Mesothelial cell of epicardium (in vitro differentiated cells): ENCODE data around the gene RBBP8NL. TPM values are rescaled to one million over a fixed set of nuclear protein-coding genes. Genes with fewer than 3 reads are reported as not detected.

Experiments used
- DNase-seq, 2 experiments: peaks; one replicate each; pipeline ENCODE4 v3.0.0; 2021; ENCODE audit warnings: low spot score in 2 of 2; ENCODE audit not compliant: unreplicated experiment in 2 of 2
- H3K27ac Mint-ChIP-seq: 2 replicates; pipeline ENCODE4 v1.8.0; 2021; ENCODE audit warnings: mixed read lengths
- H3K27me3 Mint-ChIP-seq: 2 replicates; pipeline ENCODE4 v1.8.0; 2021; ENCODE audit warnings: low read depth, mixed read lengths
- H3K36me3 Mint-ChIP-seq: 2 replicates; pipeline ENCODE4 v1.8.0; 2021; ENCODE audit warnings: mixed read lengths
- H3K4me1 Mint-ChIP-seq: 2 replicates; pipeline ENCODE4 v1.8.0; 2021; ENCODE audit warnings: mixed read lengths
- H3K4me3 Mint-ChIP-seq: 2 replicates; pipeline ENCODE4 v1.8.0; 2021; ENCODE audit warnings: mild to moderate bottlenecking, moderate library complexity, mixed read lengths
- H3K9me3 Mint-ChIP-seq: 2 replicates; pipeline ENCODE4 v1.8.0; 2021; ENCODE audit warnings: mixed read lengths
- CTCF ChIP-seq: fragments of 200-600 bp; sonication (generic); IDR thresholded peaks from one replicate; pipeline ENCODE4 v1.5.0; 2021; ENCODE audit warnings: antibody characterized with exemption; ENCODE audit not compliant: unreplicated experiment
- total RNA-seq: library from RNA; stranded (reverse); gene quantifications from 3 replicates; pipeline ENCODE4 v1.2.1, GENCODE V29; 2021

Gene RBBP8NL
- total RNA-seq, 1 donor from 2014 or later: 13.5 TPM

- H3K9me3 Mint-ChIP-seq: no peaks in the 10 kb centered on the region
- TF ChIP-seq CTCF: no peak
- H3K27me3 Mint-ChIP-seq: no peaks in the 10 kb centered on the region
- H3K36me3 Mint-ChIP-seq: no peaks in the 10 kb centered on the region
- H3K4me3 Mint-ChIP-seq: no peak overlapping the region
- peaks cover 27% of the 10 kb centered on the region for H3K4me1 Mint-ChIP-seq
- peak overlapping the region; percentile 40 for H3K27ac Mint-ChIP-seq
- DNase-seq: no peak
Measured at GRCh38 chr20:62437927-62438326, 10.6 kb upstream of the RBBP8NL start.

- no peak for DNase-seq
- no peak overlapping the region for H3K4me3 Mint-ChIP-seq
- no peaks in the 10 kb centered on the region for H3K36me3 Mint-ChIP-seq
- no peaks in the 10 kb centered on the region for H3K9me3 Mint-ChIP-seq
- TF ChIP-seq CTCF: no peak
- H3K4me1 Mint-ChIP-seq: peaks cover 27% of the 10 kb centered on the region
- no peaks in the 10 kb centered on the region for H3K27me3 Mint-ChIP-seq
- peak overlapping the region; percentile 40 for H3K27ac Mint-ChIP-seq
Measured at GRCh38 chr20:62437496-62437895, 10.2 kb upstream of the RBBP8NL start.

- H3K4me1 Mint-ChIP-seq: peaks cover 27% of the 10 kb centered on the region
- H3K9me3 Mint-ChIP-seq: no peaks in the 10 kb centered on the region
- no peaks in the 10 kb centered on the region for H3K27me3 Mint-ChIP-seq
- TF ChIP-seq CTCF: no peak
- H3K36me3 Mint-ChIP-seq: no peaks in the 10 kb centered on the region
- H3K27ac Mint-ChIP-seq: no peak overlapping the region
- DNase-seq: no peak
- H3K4me3 Mint-ChIP-seq: no peak overlapping the region
Measured at GRCh38 chr20:62436692-62437091, 9.4 kb upstream of the RBBP8NL start.

GRCh38 chr20:62433658-62434497, 6.5 kb upstream of the RBBP8NL start:
- H3K9me3 Mint-ChIP-seq: no peaks in the 10 kb centered on the region
- DNase-seq: no peak
- H3K27ac Mint-ChIP-seq: peak overlapping the region; percentile 65
- H3K36me3 Mint-ChIP-seq: no peaks in the 10 kb centered on the region
- no peak for TF ChIP-seq CTCF
- H3K27me3 Mint-ChIP-seq: no peaks in the 10 kb centered on the region
- H3K4me3 Mint-ChIP-seq: peak overlapping the region; percentile 11
- H3K4me1 Mint-ChIP-seq: peaks cover 42% of the 10 kb centered on the region

- DNase-seq: no peak
- no peak for TF ChIP-seq CTCF
- Mint-ChIP-seq H3K4me3 (no peak overlapping the region), H3K27me3 (no peaks in the 10 kb centered on the region), H3K27ac (peak overlapping the region; percentile 32), H3K9me3 (no peaks in the 10 kb centered on the region), H3K36me3 (no peaks in the 10 kb centered on the region), H3K4me1 (peaks cover 59% of the 10 kb centered on the region)
Measured at GRCh38 chr20:62430866-62431447, 3.6 kb upstream of the RBBP8NL start.
